Renal cortex interstitium (tissue), 11 donors: ENCODE data around the gene DDI1. TPM values are rescaled to one million over a fixed set of nuclear protein-coding genes. Genes with fewer than 3 reads are reported as not detected.
"Not testable (repeated sequence)": the region's sequence is repeated elsewhere in the genome, so short reads cannot be mapped to it uniquely, and the experiment has no call there.

Experiments used
- DNase-seq, 11 donors: peaks; one replicate each; pipeline ENCODE4 v3.0.0-alpha.2; 2013; ENCODE audit warnings: low read depth in 9 of 11, low spot score in 4 of 11; ENCODE audit errors: extremely low read depth in 1 of 11
- polyA plus RNA-seq, 3 donors: library from polyadenylated mRNA; unstranded; fragments of 120-200 nt; gene quantifications; one replicate each; pipeline ENCODE4 v1.2.1, GENCODE V29; 2013; ENCODE audit not compliant: insufficient read length in 3 of 3

DDI1 gene
- polyA plus RNA-seq, 3 donors, result not detected

DNA sequence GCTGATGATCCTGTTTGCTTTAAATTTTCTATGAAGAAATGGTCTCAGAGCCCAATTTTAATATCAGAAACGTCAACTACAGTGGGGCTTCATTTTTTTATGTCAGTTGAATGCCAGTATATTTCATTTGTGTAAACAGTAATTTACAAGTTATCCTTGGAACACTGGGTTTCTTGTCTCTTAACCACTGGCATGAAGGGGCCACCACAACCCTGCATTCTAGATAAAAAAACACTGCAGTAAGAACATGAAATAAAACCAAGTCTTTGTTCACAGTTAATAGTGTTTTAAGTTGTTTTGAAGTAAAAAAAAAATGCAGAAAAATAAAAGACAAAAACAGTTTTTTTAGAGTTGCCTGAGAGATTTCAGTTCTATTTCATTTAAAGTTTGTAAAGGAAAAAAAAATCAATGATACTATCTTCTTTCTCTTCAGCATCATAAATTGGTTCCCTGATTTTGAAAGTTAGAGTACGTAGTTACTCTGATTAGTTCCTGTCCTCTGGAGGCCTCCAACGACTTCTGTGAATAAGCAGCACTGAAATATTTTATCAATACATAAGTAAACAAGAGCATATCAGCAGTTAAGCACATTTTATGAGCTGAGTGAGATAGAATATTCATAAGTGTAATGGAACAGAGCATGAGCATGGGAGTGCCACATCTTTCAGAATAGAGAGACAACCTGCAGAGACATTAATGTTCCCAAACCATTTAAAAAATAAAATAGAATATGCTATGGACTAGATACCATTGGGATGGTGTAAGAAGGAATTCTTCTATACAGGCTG lies 7.8 kb upstream of the DDI1 start:
- DNase-seq, result no peak

DNA sequence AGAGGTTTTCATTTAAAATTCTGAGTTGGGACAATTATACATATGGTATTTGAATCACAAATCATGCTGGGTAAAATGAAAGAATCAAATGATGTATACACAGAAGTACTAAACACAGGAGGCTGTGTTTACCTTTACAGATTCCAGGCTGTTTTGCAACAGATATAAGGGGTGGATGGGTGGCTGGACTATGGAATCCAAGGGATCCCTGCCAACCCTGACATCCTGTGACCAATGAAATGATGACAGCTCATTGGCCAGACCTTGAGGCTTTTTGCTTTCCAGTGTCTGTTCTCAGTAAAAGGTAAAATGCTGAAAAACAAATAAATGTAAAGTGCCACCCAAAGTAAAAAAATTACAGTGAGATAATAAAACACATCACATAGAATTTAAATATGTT lies 3.3 kb upstream of the DDI1 start:
- DNase-seq, result no peak

DNA sequence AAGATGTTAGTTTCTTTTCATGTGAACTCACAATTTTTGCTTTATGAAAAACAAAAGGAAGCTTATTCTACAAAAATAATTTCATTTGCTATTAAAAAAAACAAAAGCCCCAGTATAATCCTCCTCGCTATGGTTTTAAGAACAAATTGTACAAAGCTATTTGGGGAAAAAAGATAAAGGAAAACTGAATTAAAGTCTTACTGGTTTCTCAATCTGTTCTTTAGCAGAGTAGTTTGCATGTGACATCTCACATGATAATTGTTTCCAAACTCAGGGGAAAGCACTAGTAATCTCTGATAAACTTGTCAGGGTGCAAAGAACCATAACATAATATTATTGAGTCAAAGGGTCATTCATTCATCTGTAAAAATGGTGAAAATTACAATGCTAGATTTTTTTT lies 2.9 kb upstream of the DDI1 start:
- no peak for DNase-seq

DNA sequence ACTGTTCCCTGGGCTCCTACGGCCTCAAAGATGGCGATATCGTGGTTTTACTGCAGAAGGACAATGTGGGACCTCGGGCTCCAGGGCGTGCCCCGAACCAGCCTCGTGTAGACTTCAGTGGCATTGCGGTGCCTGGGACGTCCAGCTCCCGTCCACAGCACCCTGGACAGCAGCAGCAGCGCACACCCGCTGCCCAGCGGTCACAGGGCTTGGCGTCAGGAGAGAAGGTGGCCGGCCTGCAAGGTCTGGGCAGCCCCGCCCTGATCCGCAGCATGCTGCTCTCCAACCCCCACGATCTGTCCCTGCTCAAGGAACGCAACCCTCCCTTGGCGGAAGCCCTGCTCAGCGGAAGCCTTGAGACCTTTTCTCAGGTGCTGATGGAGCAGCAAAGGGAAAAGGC lies 555 bp downstream of the DDI1 start:
- DNase-seq, result no peak

DNA sequence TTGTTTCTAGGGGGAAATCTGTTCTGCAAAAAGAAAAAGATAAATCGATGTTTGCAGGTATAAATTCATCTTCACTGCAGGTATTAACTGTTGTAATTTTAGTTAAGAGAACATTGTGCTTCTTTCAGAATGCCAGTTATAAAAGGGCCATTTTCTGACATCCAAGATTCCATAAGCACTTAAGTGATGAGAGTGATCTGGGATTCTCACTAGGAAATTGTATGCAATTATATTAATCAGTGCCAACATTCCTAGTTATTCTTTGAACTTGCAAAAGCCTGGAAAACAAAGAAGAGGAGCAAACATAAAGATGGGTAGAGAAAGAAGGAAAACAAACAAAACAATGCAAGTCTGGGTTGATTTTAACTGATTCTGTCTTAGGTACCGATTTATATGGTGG lies 5.4 kb downstream of the DDI1 start:
- DNase-seq, result no peak

DNA sequence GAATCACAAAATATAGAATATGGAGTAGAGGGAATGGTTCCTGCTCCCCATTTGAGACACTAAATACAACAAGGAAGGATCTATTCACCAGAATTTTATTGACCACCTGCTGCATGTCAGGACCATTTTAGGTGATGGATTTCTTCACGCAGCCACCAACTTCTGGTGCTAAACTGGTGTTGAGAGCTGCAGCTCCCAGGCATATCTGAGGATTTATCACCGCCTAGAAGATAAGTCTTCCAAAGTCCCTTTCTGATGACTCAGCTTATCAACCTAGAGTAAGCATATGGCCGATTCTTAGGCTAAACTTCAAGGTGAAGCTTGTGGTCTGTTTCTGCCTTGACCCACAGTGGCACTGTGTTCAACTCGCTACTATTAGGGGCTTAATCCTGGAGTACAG lies 6.7 kb downstream of the DDI1 start:
- DNase-seq, result no peak

DNA sequence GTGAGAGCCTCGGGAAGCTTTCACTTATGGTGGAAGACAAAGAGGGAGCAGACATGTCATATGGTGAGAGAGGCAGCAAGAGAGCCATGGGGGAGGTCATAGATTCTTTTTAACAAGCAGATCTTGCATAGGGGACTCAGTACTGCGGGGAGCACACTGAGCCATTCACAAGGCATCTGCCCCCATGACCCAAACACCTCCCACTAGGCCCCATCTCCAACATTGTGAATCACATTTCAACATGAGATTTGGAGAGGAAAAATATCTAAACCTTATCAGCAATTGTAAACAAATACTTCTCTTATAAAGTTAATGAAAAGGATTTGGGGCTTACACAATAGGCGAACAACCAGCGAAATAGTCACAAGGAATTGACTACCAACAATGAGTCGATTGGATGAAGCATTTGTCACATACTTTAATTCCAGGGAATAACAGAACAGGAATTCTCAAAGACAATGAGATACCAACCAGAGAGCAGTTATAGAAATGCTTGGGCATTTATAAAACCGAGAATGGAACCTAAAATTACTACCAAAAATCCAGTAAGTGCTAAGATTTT lies 7.3 kb downstream of the DDI1 start:
- DNase-seq, result no peak

DNA sequence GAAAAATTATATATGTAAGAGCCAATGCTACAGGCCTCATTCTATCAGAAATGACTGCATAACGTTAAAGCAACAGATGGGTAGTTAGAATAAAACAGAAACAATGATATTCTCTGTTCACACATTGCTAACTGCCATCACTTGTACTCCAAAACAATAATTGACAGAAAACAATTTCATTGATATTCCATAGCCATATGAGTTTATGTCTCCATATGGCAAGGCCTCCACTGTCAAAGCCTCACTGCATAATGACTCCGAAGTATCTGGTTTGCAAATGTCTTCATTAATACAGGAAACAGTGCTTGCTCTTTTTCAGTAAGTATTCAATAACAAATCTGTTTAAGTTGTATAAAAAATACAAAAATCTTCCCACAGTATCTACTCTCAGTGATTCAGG lies 9.9 kb downstream of the DDI1 start:
- no peak for DNase-seq

DNA sequence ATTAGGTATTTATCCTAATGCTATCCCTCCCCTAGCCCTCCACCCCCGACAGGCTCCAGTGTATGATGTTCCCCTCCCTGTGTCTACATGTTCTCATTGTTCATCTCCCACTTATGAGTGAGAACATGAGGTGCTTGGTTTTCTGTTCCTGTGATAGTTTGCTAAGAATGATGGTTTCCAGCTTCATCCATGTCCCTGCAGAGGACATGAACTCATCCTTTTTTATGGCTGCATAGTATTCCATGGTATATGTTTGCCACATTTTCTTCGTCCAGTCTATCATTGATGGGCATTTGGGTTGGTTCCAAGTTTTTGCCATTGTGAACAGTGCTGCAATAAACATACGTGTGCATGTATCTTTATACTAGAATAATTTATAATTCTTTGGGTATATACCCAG lies 10.4 kb downstream of the DDI1 start:
- not testable (repeated sequence) for DNase-seq

DNA sequence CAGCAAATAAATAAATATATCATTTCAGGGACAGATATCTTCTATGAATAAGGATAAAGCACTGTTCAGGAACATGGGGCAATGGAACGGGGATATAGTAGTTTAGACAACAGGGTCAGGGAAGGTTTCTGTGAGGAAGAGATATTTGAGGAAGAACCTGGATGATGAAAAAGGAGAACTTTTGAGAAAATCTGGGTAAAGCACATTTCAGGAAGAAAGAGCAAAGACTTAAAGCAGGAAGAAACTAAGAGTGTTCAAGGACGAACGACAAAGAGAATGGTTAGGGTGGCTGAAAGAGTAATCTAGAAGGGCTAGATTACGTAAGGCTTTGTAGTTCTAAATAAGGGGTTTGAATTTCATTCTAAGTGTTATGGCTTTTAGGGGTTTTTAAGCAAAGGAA lies 12.7 kb downstream of the DDI1 start:
- no peak for DNase-seq

DNA sequence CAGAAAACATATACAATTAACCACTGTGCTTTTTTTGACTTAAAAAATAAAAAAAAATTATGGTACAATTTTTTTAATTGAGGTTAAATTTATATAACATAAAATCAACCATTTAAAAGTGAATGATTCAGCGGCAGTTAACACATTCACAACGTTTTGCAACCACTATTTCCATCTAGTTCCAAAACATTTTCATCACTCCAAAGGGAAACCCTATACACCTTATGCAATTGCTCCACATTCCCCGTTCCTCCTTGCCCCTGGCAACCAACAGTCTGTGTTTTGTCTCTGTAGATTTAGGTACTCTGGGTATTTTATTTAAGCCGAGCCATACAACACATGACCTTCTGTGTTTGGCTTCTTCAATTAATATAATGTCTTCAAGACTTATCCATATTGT lies 15.3 kb downstream of the DDI1 start:
- DNase-seq, result no peak

DNA sequence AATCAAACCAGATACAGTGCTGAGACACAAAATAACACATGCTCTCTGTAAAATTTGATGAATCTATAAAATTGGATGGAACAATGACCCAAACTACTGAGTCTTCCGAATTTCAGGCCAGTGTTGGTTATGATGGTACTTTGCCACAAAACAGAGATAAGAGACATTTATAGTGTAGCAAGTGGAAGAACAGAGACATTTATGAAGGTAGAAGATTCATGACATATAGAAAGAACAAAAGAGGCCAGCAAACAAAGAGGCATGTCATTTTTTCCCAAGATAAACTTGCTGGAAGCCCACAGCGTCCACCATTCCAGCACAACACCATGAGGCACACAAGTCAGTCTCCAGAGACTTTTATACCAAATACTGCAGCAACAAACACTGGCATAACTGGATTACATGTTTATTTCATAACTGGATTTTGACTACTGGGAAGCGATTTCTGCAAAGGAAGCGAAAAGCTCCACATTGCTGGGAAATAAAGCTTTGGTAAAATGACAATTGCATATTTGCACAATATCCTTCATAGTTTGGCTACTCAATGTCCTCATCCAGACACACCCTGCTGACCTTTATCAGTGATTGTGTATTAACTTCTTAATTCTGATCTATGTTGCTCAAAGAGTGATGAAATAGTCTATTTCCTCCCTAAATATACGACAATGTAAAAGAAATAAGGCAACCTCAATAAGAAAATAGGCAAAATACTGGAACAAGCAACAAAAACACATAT lies 17.5 kb downstream of the DDI1 start:
- no peak for DNase-seq

DNA sequence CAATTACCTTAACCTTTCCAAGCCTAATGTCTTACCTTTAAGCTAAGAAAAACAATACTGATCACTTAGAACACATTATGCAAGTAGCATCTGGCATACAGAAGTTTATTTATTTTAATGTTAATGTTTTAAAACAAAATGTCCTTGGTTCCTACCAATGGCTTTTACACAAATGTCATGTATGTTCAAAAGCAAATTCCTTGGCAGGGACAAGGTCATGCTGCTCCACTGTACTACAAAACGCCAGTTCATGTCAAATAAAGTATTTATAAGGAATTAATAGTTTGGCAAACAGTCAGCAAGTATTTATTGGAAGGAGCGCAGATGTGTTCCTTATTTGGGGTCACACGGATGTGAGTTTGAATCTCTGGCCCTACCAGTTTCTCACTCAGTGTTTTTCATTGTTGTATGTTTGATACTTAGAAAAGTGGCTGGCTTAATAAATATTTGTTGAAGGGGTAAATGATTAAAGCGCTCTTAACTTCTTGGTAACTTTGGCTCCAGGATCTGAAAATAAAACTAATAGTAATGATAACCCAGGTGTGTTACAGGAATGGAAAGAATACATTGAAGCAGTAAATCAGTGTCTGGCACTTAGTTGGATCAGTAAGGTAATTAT lies 18.6 kb downstream of the DDI1 start:
- DNase-seq, result no peak

DNA sequence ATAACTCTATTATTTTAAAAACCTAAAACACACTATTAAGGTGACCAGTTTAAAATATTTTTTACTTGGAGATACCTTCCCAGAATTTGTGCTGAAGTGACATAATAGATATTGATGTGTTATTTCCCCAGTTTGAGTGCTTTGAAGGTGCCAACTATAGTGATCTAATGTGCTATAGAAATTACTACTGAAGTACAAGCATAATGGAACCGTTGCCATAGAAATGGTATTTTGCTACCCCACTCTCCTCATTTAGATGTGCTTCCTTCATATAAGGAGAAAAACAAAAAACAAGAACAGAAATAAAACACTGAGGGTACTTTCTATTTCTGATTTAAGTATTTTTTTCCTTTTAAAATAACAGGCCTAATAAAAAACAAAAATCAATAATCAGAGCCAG lies 19.2 kb downstream of the DDI1 start:
- no peak for DNase-seq

DNA sequence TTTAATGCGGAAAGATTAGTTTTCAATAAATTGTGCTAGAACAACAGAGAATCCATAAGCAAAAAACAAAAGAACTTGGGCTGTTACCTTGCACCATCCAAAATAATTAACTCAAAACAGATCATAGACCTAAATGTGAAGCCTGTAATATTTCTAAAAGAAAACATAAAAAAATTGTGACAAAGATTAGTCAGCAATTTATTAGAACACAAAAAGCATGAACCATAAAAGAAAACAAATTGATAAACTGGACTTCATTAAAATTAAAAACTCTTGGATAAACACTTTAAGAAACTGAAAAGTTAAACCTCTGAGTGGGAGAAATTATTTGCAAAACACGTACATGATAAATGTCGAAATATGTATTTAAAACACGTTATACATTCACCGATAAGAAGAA lies 21.5 kb downstream of the DDI1 start:
- no peak for DNase-seq

DNA sequence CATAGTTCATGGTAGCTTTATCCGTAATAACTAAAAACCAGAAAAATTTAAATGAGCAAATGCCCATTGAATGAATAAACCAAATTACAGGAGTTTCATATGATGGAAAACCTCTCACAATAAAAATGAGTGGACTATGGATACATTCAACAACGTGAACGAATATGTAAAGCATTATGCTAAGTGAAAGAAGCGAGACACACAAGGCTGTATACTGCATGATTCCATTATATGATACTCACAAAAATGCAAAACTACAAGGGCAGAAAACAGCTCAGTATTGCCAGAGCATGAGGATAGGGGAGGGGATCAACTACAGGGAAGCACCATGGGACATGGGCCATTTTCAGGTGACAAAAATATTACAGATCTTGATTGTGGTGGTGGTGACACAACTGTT lies 22.2 kb downstream of the DDI1 start:
- DNase-seq, result no peak

DNA sequence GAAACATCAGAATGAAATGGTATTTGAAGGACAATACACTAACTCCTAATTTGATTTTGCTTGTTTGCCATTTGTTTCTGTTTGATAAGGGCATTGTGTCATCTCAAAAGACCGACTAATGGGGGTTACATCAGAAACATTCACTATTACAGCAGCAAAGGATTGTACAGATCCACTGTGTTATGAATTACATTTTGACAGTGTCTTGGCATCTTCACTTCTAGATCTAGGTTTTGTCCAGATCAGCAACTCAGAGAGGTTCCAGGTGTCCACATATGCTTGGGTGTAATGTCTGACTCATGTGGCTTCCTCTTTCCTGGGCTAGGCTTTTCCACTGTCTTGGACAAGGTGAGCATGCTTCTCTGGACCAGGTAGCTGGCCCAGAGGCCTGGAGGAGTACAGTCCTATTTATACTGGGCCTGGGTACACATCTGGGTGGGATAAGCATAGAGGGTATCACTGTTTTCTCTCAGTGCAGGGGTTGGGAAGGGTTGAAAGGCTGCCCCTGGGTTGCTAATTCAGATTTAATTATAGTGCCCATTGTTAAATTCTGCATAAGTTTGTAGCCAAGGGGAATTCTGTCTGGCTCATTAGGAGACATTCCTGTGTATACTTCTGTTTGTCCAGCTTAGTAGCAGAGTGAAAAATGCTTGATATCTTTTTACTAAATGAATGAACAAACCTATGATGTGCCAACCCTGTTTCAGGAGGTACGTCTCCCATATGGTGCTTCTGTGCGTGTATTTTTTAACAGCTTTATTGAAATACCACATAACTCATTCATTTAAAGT lies 23.8 kb downstream of the DDI1 start:
- DNase-seq, result no peak

DNA sequence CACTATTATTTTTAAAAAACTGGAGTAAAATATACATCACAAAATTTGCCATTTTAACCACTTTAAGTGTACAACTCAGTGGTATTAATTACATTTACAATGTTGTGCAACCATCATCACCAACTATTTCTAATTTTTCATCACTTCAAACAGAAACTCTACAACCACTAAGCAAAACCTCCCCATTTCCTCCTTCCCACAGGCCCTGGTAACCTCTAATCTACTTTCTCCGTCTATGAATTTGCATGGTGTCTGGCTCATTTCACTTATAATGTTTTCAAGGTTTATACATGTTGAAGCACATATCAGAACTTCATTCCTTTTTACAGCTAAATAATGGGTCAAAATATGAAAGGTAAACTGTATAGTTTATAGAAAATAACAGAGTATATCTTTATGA lies 24.4 kb downstream of the DDI1 start:
- DNase-seq, result no peak

DNA sequence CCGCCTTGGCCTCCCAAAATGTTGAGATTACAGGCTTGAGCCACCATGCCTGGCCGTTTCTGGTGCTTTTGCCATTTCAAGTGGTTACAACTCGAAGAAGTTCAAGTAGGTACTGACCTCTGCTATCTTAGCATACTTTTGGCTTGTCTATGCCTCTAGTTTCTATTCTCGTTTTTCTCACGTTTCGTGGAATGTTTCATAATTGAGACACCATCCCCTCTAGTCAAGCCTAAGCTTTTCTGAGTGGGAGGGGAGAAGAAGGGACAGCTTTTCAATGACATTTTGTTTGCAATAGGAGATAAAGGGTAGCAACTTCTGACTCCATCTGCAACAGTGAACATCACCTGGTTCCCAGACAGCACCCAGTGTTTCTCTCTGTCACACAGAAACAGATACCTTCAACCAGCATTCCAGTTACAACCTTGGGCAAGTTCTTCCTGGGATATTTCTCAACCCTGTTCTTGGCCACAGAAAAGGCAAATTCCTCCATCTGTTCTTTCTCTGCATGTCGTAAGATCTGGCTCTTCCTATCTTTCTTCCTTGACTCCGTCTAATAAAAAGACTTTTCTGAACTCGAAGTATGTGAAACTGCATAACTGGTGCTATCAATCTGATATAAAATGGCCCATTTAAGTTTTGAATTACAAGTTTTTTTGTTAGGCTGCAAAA lies 25.5 kb downstream of the DDI1 start:
- DNase-seq, result no peak
